ENCODE results near the gene RC3H2. TPM values are rescaled to one million over a fixed set of nuclear protein-coding genes. Genes with fewer than 3 reads are reported as not detected.

RC3H2 gene
- total and polyA plus RNA-seq, 2 of the 8 experiments (the other 6 are each of a cell fraction or from before 2014, with no cell fraction given), result 11.2 to 38.4 TPM

GRCh38 chr9:122819326-122819725, 85.8 kb downstream of the RC3H2 start:
- H2BK120ac ChIP-seq (replicated peaks; ENCODE audit: low read depth, low read length), result no peak overlapping the region
- no peak overlapping the region for H2BK12ac ChIP-seq (ENCODE audit: low read depth, low read length)
- POLR2A ChIA-PET (ENCODE audit: partially characterized antibody), result no interaction called here
- no peak for TF ChIP-seq RAD21 (IDR thresholded peaks at IDR 0.05 in 1 of 2, conservative IDR thresholded peaks at IDR 0.05 in 1 of 2; ENCODE audit: low read depth in 2 of 2, low read length in 2 of 2)
- no peak for TF ChIP-seq BRCA1 (IDR thresholded peaks at IDR 0.05; ENCODE audit: low read depth, low read length)
- no peak for TF ChIP-seq JUN (IDR thresholded peaks at IDR 0.05; ENCODE audit: low read depth, low read length)
- no peak for TF ChIP-seq ASH2L (IDR thresholded peaks at IDR 0.05; ENCODE audit: low read length)
- TF ChIP-seq ATF2 (IDR thresholded peaks at IDR 0.05; ENCODE audit: low read length), result no peak
- TF ChIP-seq SAP30 (IDR thresholded peaks at IDR 0.05; ENCODE audit: insufficient read depth, insufficient replicate concordance, low read length), result no peak
- no peak for TF ChIP-seq KDM4A (IDR thresholded peaks at IDR 0.05; ENCODE audit: low read depth, low read length, severe bottlenecking)
- no peak for TF ChIP-seq HDAC6 (IDR thresholded peaks at IDR 0.05; ENCODE audit: low read depth, low read length)
- no peak for TF ChIP-seq KDM5A (IDR thresholded peaks at IDR 0.05; ENCODE audit: low read length)
- TF ChIP-seq RBBP5 (IDR thresholded peaks at IDR 0.05; ENCODE audit: borderline replicate concordance, low read depth, low read length), result no peak
- TF ChIP-seq ATF3 (IDR thresholded peaks at IDR 0.05; ENCODE audit: insufficient read depth, low read depth, low read length), result no peak
- TF ChIP-seq POLR2A (IDR thresholded peaks at IDR 0.05; ENCODE audit: control extremely low read depth in 1 of 2, low read depth in 2 of 2, low read length in 2 of 2), result no peak
- no peak overlapping the region for H3K18ac ChIP-seq (ENCODE audit: extremely low read depth, low read length)
- no peak overlapping the region for H3K4me2 ChIP-seq (ENCODE audit: insufficient read depth in 1 of 2, low read depth in 2 of 2, low read length in 2 of 2)
- no peak overlapping the region for H4K5ac ChIP-seq (ENCODE audit: insufficient read length, low read depth, low read length)
- no peak for DNase-seq (ENCODE audit: low read depth in 1 of 2, low spot score in 2 of 2)
- CTCF ChIA-PET (ENCODE audit: partially characterized antibody), result interaction anchor here (0.6 to 1.8 kb wide), 3 partner anchors 9 to 16 kb away, joined by 3 to 12 read pairs (median 7); no protein-coding TSS in a partner anchor
- no peak overlapping the region for H3K14ac ChIP-seq (ENCODE audit: insufficient read length)
- no peak overlapping the region for H2AK5ac ChIP-seq (ENCODE audit: low read depth, low read length)
- H3K27me3 ChIP-seq (replicated peaks in 1 of 4; ENCODE audit: control insufficient read depth in 3 of 4, extremely low read depth in 1 of 4, insufficient read depth in 3 of 4, low read length in 3 of 4), result no peaks in the 10 kb centered on the region
- H3K23me2 ChIP-seq (ENCODE audit: low read depth, low read length), result no peaks in the 10 kb centered on the region
- H3K4me1 ChIP-seq (replicated peaks in 1 of 4; ENCODE audit: control insufficient read depth in 3 of 4, insufficient read depth in 4 of 4, low read length in 3 of 4), result no peaks in the 10 kb centered on the region
- H3K23ac ChIP-seq (ENCODE audit: insufficient read length), result no peak overlapping the region
- 89% methylated on average over 3 of the region's 3 CpGs; no CpG with 5 or more reads in 1 of the 2 experiments for WGBS, 2 experiments (ENCODE audit: extremely low coverage in 1 of 2, insufficient coverage in 1 of 2, insufficient read length in 1 of 2, insufficient replicate concordance in 2 of 2, low coverage in 1 of 2, low lambda C conversion rate in 2 of 2, missing lambda C conversion rate in 1 of 2)
- no peak overlapping the region for H4K91ac ChIP-seq (replicated peaks; ENCODE audit: insufficient read length, low read length)
- FAIRE-seq, result no peak
- H2BK5ac ChIP-seq (ENCODE audit: low read depth, low read length), result no peak overlapping the region
- no peak overlapping the region for H3K4me3 ChIP-seq (ENCODE audit: extremely low read depth in 1 of 4, insufficient read depth in 2 of 4, low read depth in 3 of 4, low read length in 4 of 4)
- H3K4ac ChIP-seq (replicated peaks; ENCODE audit: insufficient read length, low read depth, low read length), result no peak overlapping the region
- H3K79me1 ChIP-seq (ENCODE audit: low read depth, low read length), result no peaks in the 10 kb centered on the region
- H3K9ac ChIP-seq (replicated peaks in 1 of 4; ENCODE audit: extremely low read depth in 1 of 4, low read depth in 3 of 4, low read length in 3 of 4), result no peak overlapping the region
- no peak overlapping the region for H3K27ac ChIP-seq (ENCODE audit: low read depth, low read length)
- peaks cover 0 to 7% of the 10 kb centered on the region in 2 experiments; a peak in 2 of 4 replicates for H3K79me2 ChIP-seq (ENCODE audit: control insufficient read depth in 1 of 2, insufficient read depth in 2 of 2, low read length in 2 of 2)
- H3K56ac ChIP-seq (replicated peaks; ENCODE audit: insufficient read length, low read depth, low read length), result no peak overlapping the region
- H3K36me3 ChIP-seq (ENCODE audit: control insufficient read depth in 2 of 4, insufficient read depth in 4 of 4, low read length in 3 of 4), result peaks cover 10 to 45% (median 30%) of the 10 kb centered on the region in 4 experiments
- no peak overlapping the region for H2BK15ac ChIP-seq (ENCODE audit: low read length)
- H3K9me3 ChIP-seq (ENCODE audit: insufficient read depth in 2 of 2, low read depth in 1 of 2, low read length in 1 of 2), result no peaks in the 10 kb centered on the region
- peaks cover 6 to 10% of the 10 kb centered on the region in 2 experiments for H4K20me1 ChIP-seq (replicated peaks in 1 of 2; ENCODE audit: control insufficient read depth in 1 of 2, insufficient read depth in 2 of 2, low read length in 2 of 2)
- H4K8ac ChIP-seq (ENCODE audit: extremely low read depth, insufficient read depth, low read length), result no peak overlapping the region
- no peak overlapping the region for H2AFZ ChIP-seq (ENCODE audit: low read length)
- no peak overlapping the region for H2BK20ac ChIP-seq (ENCODE audit: low read length)
